ENCODE results near the gene MAD1L1. TPM values are rescaled to one million over a fixed set of nuclear protein-coding genes. Genes with fewer than 3 reads are reported as not detected.

Gene MAD1L1
- total RNA-seq, 1 donor from 2014 or later = 57.6 TPM

- no peak for DNase-seq
- peaks cover 16% of the 10 kb centered on the region for H3K36me3 Mint-ChIP-seq (ENCODE audit: unreplicated experiment)
- no peak overlapping the region for H3K27ac Mint-ChIP-seq (ENCODE audit: unreplicated experiment)
- peaks cover 11% of the 10 kb centered on the region for H3K27me3 Mint-ChIP-seq (ENCODE audit: unreplicated experiment)
- H3K9me3 Mint-ChIP-seq (ENCODE audit: unreplicated experiment) = peaks cover 14% of the 10 kb centered on the region
- no peak overlapping the region for H3K4me3 Mint-ChIP-seq (ENCODE audit: unreplicated experiment)
- H3K4me1 Mint-ChIP-seq (ENCODE audit: low read depth, unreplicated experiment) = peaks cover 13% of the 10 kb centered on the region
- TF ChIP-seq, protein P1, sequence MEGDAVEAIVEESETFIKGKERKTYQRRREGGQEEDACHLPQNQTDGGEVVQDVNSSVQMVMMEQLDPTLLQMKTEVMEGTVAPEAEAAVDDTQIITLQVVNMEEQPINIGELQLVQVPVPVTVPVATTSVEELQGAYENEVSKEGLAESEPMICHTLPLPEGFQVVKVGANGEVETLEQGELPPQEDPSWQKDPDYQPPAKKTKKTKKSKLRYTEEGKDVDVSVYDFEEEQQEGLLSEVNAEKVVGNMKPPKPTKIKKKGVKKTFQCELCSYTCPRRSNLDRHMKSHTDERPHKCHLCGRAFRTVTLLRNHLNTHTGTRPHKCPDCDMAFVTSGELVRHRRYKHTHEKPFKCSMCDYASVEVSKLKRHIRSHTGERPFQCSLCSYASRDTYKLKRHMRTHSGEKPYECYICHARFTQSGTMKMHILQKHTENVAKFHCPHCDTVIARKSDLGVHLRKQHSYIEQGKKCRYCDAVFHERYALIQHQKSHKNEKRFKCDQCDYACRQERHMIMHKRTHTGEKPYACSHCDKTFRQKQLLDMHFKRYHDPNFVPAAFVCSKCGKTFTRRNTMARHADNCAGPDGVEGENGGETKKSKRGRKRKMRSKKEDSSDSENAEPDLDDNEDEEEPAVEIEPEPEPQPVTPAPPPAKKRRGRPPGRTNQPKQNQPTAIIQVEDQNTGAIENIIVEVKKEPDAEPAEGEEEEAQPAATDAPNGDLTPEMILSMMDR (IDR thresholded peaks at IDR 0.05; ENCODE audit: partially characterized antibody, unreplicated experiment) = no peak
These were observed 293.8 kb downstream of the MAD1L1 start for GRCh38 chr7:1938788-1939433.

- peaks cover 17% of the 10 kb centered on the region for H3K4me1 Mint-ChIP-seq (ENCODE audit: low read depth, unreplicated experiment)
- H3K4me3 Mint-ChIP-seq (ENCODE audit: unreplicated experiment) = no peak overlapping the region
- DNase-seq = no peak
- H3K27ac Mint-ChIP-seq (ENCODE audit: unreplicated experiment) = no peak overlapping the region
- H3K27me3 Mint-ChIP-seq (ENCODE audit: unreplicated experiment) = peaks cover 7% of the 10 kb centered on the region
- TF ChIP-seq, protein P1 (IDR thresholded peaks at IDR 0.05; ENCODE audit: partially characterized antibody, unreplicated experiment) = no peak
- H3K9me3 Mint-ChIP-seq (ENCODE audit: unreplicated experiment) = peaks cover 22% of the 10 kb centered on the region
- peaks cover 16% of the 10 kb centered on the region for H3K36me3 Mint-ChIP-seq (ENCODE audit: unreplicated experiment)
These were observed 295.5 kb downstream of the MAD1L1 start for GRCh38 chr7:1937252-1937605.

DNA sequence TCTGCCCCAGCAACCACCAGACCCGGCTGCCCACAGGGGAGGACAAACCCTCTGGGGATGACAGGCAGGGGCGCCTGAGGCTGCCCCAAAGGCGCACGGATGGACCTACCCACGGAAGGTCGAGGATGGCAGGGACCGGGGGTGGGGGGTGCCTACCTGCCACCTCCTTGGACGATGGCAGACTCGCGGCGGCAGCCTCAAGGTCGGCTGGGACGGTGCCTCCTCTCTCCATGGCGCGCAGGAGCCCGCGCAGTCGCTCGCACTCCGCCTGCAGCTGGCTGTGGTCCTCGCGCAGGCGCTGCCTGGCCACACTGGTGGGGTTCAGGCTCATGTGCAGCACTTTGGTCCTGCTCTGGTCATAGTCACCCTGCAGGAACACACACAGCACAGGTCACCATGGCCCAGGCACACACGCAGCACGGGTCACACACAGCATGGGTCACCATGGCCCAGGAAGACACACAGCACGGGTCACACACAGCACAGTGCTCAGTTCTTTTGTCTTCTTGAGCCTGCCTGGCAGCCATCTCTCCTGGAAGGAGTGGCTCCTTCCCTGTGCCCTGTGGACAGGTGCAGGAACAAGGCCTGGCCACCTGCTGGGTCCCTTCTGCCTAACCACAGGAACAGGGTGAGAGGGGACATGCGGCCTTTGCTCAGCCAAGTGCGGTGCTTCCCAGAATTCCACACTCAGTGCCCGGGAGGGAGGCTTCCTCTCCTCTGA, 296.1 kb downstream of the MAD1L1 start:
- Mint-ChIP-seq H3K9me3 (ENCODE audit: unreplicated experiment) (peaks cover 23% of the 10 kb centered on the region), H3K27me3 (ENCODE audit: unreplicated experiment) (peaks cover 7% of the 10 kb centered on the region), H3K4me1 (ENCODE audit: low read depth, unreplicated experiment) (peaks cover 17% of the 10 kb centered on the region), H3K36me3 (ENCODE audit: unreplicated experiment) (peaks cover 16% of the 10 kb centered on the region), H3K27ac (ENCODE audit: unreplicated experiment) (no peak overlapping the region), H3K4me3 (ENCODE audit: unreplicated experiment) (no peak overlapping the region)
- DNase-seq = no peak
- TF ChIP-seq, protein P1 (IDR thresholded peaks at IDR 0.05; ENCODE audit: partially characterized antibody, unreplicated experiment) = no peak

DNA sequence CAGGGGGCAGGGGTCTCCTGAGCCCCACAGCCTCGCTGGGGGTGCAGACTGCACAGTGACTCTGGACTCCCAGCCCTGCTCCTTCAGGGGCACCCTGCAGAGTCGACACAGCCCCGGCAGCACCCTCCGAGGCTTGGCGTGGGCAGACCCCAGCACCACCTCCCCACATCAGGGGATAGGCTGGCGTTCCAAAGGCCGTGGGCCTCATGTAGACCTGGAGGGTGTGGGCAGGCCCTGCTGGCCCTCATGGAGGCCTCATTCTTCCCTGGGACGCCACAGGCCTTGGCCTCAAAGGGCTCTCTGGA, 296.8 kb downstream of the MAD1L1 start:
- TF ChIP-seq, protein P1 (IDR thresholded peaks at IDR 0.05; ENCODE audit: partially characterized antibody, unreplicated experiment) = no peak
- H3K4me3 Mint-ChIP-seq (ENCODE audit: unreplicated experiment) = no peak overlapping the region
- no peak overlapping the region for H3K27ac Mint-ChIP-seq (ENCODE audit: unreplicated experiment)
- H3K9me3 Mint-ChIP-seq (ENCODE audit: unreplicated experiment) = peaks cover 28% of the 10 kb centered on the region
- peaks cover 17% of the 10 kb centered on the region for H3K4me1 Mint-ChIP-seq (ENCODE audit: low read depth, unreplicated experiment)
- H3K27me3 Mint-ChIP-seq (ENCODE audit: unreplicated experiment) = peaks cover 7% of the 10 kb centered on the region
- H3K36me3 Mint-ChIP-seq (ENCODE audit: unreplicated experiment) = peaks cover 16% of the 10 kb centered on the region
- DNase-seq = no peak
